T-helper 1 cell treated with Interleukin-12 subunit alpha and Interleukin-12 subunit beta and Interleukin-4 antibody, amounts not matched to agents 30 μg/mL and 1 μg/mL, for 36 hours (primary cell): Measurements from ENCODE around the gene GJA4.

Source experiments
- H3K27ac Mint-ChIP-seq: one replicate; pipeline ENCODE4 v1.8.0; 2021; ENCODE audit warnings: mild to moderate bottlenecking, mixed read lengths
- H3K27me3 Mint-ChIP-seq: one replicate; pipeline ENCODE4 v1.8.0; 2021; ENCODE audit warnings: low read depth, mixed read lengths
- H3K36me3 Mint-ChIP-seq: one replicate; pipeline ENCODE4 v1.8.0; 2021; ENCODE audit warnings: low read depth, mixed read lengths
- H3K4me1 Mint-ChIP-seq: one replicate; pipeline ENCODE4 v1.8.0; 2021; ENCODE audit warnings: low read depth, mixed read lengths
- H3K4me3 Mint-ChIP-seq: one replicate; pipeline ENCODE4 v1.8.0; 2021; ENCODE audit warnings: mild to moderate bottlenecking, moderate library complexity, mixed read lengths
- H3K9me3 Mint-ChIP-seq: one replicate; pipeline ENCODE4 v1.8.0; 2021; ENCODE audit warnings: mixed read lengths

The GJA4 gene

DNA sequence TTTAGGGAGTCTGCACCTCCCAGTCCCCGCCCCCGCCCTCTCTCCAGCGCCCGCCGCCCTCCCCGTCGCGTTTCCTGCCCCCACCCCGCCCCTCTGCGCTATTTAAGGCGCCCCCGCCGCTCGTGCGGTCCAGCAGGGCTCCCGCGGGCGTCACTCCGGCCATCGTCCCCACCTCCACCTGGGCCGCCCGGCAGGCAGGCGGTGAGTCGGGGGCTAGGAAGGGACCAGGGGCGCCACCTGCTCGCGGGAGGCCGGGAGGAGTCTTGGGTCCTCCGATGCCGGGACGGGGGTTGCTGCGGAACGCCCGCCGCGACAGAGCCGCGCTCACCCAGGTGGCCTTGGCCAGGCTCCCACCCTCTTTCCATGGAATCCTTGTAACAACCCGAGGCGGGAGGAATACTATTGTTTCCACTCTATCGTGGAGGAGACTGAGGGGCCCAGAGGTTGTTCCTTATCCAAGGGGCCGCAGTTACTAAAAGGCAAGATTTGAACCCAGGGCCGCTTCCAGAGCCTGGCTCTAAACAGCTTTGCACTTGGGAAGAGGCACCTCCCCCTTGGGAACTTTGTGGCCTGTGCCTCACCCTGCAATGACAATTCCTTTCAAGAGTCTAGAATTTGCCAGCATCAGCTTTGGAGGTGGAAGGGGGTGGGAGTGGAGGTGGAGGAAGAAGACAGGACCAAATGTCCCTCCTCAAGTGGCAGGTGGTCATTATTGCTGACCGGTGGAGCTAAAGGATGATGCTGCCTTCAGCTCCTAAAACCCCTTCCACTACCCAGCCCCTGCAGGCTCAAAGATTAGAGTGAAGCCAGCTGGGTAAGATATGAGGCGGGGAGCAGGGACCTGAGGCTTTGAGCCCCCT, at the start of gene GJA4:
Gene GJA4, plus strand, starts transcription at position 132 of the 860 bp plus-strand sequence. CDS start 1,215 bp downstream, outside the sequence.
- H3K36me3 Mint-ChIP-seq: no peaks in the 10 kb centered on the region
- H3K27ac Mint-ChIP-seq: no peak within 1 kb of the TSS
- peak within 1 kb of the TSS; percentile 59 for H3K4me3 Mint-ChIP-seq
- no peaks in the 10 kb centered on the region for H3K9me3 Mint-ChIP-seq
- H3K27me3 Mint-ChIP-seq: no peaks in the 10 kb centered on the region
- peaks cover 14% of the 10 kb centered on the region for H3K4me1 Mint-ChIP-seq

DNA sequence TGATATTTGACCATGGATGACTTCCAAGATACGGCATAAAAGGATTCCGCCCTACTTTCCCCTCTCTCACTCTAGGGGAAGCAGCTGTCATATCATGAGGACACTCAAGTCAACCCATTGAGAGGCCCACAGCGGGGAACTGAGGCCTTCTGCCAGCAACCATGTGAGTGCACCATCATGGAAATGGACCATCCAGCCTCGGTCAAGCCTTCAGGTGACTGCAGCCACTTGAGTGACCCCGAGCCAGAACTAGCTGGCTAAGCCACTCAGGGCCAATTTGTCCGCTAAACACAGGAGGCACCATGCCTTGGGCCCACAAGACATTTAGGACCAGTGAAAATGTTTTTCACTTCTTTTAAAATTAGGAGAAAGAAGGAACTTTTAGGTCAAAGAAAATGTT, 49.0 kb upstream of the GJA4 start:
- no peaks in the 10 kb centered on the region for H3K9me3 Mint-ChIP-seq
- no peaks in the 10 kb centered on the region for H3K36me3 Mint-ChIP-seq
- no peak overlapping the region for H3K4me3 Mint-ChIP-seq
- H3K4me1 Mint-ChIP-seq: no peaks in the 10 kb centered on the region
- no peak overlapping the region for H3K27ac Mint-ChIP-seq
- peaks cover 6% of the 10 kb centered on the region for H3K27me3 Mint-ChIP-seq

DNA sequence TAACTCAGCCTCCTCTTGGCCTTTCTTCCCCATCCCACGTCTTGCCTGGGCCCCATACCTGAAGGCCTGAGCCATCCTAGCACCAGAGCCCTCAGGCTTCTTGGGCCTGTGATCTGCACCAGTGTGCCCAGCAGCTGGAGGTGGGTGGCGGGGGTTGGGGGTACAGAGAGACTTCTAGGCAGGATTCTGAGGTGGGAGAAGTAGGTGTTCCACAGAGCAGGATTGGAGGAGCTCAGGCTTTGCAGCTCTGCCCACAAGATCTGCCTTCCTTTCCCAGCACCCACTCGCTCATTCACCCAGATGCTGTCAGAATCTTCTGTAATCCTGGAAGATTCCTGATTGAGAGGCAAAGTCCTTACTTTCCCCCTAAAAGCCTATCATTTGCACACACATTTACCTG, 47.9 kb upstream of the GJA4 start:
- Mint-ChIP-seq H3K27ac (no peak overlapping the region), H3K27me3 (peaks cover 7% of the 10 kb centered on the region), H3K4me1 (no peaks in the 10 kb centered on the region), H3K36me3 (no peaks in the 10 kb centered on the region), H3K4me3 (no peak overlapping the region), H3K9me3 (no peaks in the 10 kb centered on the region)

DNA sequence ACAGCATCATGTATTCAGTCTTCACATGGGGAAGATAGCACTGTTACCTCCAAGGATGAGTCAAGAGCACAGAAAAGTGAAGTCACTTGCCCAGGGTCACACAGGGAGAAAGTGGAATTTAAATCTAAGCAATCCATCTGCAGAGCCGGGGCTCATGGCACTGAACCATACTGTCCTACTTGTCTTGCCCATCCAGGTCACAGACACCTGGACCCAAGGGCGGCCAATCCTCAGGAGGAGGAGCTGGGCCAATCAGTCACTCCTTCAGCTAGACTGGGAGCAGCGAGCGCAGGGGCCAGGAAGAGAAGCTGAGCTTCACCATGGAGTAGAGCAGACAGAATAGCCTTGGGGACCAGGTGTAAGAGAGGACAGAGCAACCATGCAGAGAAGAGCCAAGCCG, 47.1 kb upstream of the GJA4 start:
- Mint-ChIP-seq H3K27me3 (peaks cover 3% of the 10 kb centered on the region), H3K4me1 (no peaks in the 10 kb centered on the region), H3K27ac (no peak overlapping the region), H3K4me3 (no peak overlapping the region), H3K36me3 (no peaks in the 10 kb centered on the region), H3K9me3 (no peaks in the 10 kb centered on the region)

DNA sequence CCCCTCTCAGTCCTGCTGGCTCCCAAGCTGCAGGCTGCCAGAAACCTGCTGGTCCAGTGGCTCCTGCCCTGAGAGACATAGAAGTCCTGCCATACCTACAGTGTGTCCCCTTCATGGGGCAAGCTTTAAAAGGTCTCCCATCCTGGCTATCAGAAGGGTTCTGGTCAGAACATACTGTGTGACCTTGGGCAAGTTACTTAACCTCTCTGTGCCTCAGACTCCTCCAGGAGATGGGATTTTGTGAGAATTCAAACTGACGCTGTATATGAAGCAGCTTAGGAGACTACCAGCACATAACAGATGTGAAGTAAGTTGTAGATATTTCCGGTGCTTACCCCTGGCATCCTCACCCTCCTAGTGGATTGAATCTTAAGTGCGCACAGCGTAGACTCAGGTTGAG, 46.7 kb upstream of the GJA4 start:
- H3K36me3 Mint-ChIP-seq: no peaks in the 10 kb centered on the region
- H3K4me1 Mint-ChIP-seq: no peaks in the 10 kb centered on the region
- no peak overlapping the region for H3K27ac Mint-ChIP-seq
- no peaks in the 10 kb centered on the region for H3K9me3 Mint-ChIP-seq
- H3K27me3 Mint-ChIP-seq: peaks cover 3% of the 10 kb centered on the region
- no peak overlapping the region for H3K4me3 Mint-ChIP-seq

DNA sequence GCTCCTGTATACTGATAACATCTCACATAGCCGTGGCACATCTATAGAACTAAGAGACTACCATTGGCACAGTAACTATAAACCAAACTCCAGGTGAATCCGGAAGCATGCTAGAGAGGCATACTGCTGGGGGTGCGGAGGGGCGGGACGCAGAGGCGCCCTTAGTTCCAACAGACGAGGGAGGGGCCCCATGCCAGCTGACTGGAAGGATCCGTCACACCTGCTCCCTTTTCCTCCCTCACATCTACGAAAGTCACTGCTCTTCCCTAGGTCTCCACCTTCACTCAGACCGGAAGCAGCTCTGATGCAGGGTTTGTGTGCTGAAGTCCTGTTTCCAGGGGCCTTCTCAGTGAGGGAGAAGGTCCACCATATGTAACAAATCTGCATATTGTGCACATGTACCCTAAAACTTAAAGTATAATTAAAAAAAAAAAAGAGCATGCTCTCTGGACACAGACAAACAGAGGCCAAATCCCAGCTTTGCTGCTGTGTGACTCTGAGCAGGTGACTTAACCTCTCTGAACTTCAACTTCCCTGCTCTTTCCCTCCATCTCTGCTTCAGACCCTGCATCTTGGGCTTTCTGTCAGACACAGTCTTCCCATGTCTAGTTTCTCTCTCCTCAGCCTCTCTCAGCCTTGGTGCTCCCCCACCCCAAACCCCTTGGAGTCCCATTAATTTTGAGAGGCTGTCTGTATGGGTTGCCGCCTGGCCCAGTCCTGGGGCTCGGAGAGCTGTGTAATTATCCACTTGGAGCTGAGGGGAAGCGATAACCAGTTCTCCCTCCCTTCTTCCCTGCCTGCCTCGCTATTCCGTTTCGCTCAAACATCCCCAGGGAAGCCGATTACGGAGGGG, 45.8 kb upstream of the GJA4 start:
- peaks cover 3% of the 10 kb centered on the region for H3K27me3 Mint-ChIP-seq
- no peak overlapping the region for H3K27ac Mint-ChIP-seq
- no peak overlapping the region for H3K4me3 Mint-ChIP-seq
- no peaks in the 10 kb centered on the region for H3K4me1 Mint-ChIP-seq
- H3K36me3 Mint-ChIP-seq: no peaks in the 10 kb centered on the region
- no peaks in the 10 kb centered on the region for H3K9me3 Mint-ChIP-seq

DNA sequence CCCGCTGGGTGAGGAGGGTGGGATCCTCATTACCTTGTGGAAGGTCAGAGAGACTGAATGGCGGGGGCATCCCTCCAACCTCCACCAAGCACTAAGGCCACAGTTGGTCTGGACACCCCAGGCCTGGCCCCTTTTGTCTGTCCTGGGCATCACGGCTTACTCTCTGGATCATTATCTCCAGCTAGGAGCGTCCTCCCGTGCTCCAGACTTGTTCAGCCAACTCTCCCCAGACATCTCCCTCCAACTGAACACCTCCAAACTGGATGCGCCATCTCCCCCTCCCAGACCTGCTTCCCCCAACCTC, 45.2 kb upstream of the GJA4 start:
- Mint-ChIP-seq H3K4me3 (no peak overlapping the region), H3K9me3 (no peaks in the 10 kb centered on the region), H3K27ac (no peak overlapping the region), H3K4me1 (no peaks in the 10 kb centered on the region), H3K36me3 (no peaks in the 10 kb centered on the region), H3K27me3 (peaks cover 3% of the 10 kb centered on the region)

DNA sequence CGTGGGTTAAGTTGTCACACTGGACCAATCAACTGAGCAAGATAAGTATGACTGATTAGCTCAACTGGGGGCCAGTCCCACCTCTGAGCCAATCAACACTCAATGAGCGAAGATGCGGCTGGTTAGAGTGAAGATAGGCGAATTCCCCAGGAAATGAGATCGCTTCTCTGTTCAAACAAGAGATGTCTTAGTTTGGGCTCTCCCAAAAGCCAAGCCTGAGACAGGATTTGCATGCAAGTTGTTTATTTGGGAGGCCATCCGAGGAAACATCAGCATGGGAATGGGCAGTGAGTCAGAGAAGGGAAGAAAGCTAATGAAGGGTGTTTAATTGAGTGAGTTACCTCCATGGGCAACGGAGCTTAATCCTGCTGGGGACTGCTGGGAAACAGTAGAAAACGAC, 42.8 kb upstream of the GJA4 start:
- peaks cover 3% of the 10 kb centered on the region for H3K27me3 Mint-ChIP-seq
- H3K27ac Mint-ChIP-seq: no peak overlapping the region
- H3K4me1 Mint-ChIP-seq: no peaks in the 10 kb centered on the region
- no peaks in the 10 kb centered on the region for H3K36me3 Mint-ChIP-seq
- no peaks in the 10 kb centered on the region for H3K9me3 Mint-ChIP-seq
- no peak overlapping the region for H3K4me3 Mint-ChIP-seq

DNA sequence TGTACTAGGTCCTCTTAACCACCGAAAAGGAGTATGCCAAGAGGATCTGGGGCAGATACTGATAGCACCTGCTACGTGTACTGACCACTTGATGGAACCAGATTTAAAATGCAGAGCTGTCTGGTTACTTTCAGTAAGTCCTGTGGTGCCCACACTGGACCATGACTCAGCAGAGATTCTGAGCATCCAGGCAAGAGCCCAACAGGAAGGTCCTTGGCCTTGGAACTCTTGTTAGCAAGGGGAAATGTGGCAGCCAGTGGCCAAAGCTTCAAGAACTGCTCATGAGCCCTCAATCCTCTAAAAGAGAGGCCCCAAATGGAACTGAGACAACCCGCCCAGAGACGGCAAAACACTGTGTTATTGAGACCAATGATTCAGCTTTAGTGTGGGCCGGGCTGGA, 42.2 kb upstream of the GJA4 start:
- Mint-ChIP-seq H3K4me3 (no peak overlapping the region), H3K4me1 (no peaks in the 10 kb centered on the region), H3K27ac (no peak overlapping the region), H3K36me3 (no peaks in the 10 kb centered on the region), H3K27me3 (peaks cover 3% of the 10 kb centered on the region), H3K9me3 (no peaks in the 10 kb centered on the region)

DNA sequence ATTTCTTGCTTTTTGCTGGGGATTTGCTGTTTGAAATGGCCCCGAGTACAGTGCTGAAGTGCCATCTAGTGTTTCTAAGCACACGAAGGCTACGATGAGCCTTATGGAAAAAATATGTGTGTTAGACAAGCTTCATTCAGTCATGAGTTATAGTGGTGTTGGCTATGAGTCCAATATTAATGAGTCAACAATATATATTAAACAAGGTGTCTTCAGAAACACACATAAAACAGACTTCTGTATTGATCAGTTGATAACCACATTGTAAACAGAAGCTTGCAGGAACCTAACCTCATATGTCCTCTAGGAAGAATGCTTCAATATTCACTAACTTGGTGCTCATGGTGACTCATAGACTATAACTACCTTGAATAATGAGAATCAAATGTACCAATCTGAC, 39.6 kb upstream of the GJA4 start:
- Mint-ChIP-seq H3K27ac (no peak overlapping the region), H3K27me3 (peaks cover 3% of the 10 kb centered on the region), H3K4me1 (no peaks in the 10 kb centered on the region), H3K4me3 (no peak overlapping the region), H3K36me3 (no peaks in the 10 kb centered on the region), H3K9me3 (no peaks in the 10 kb centered on the region)

DNA sequence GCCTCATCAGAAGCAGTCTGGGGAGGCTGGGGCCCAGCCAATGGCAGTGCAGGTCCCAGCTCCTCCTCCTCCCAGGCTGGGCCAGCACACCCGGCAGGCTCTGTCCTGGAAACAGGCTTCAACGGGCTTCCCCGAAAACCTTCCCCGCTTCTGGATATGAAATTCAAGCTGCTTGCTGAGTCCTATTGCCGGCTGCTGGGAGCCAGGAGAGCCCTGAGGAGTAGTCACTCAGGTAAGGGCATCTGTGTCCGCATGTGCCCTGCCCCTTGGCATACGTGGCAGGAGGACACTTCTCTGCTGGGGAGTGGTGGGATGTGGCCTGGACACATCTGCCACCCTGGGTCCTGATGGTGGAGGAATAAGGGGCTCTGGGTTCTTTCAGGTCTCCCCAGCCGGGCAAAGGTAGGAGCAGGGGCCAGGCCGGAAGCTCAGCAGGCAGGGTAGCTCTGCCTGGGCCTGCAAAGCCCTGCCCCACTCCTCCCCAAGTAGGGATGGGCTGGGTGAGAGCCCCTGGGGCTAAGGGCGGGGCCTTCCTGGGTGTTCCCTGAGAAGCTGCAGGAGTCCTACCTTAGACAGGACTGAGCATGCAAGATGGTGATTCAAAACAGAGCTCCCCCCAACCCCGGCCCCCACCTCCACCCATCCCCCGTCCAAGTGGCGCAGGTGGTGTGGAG, 37.7 kb upstream of the GJA4 start, which contains the start of gene GJB5:
Gene GJB5, plus strand, starts transcription at position 84 of the 674 bp plus-strand sequence. CDS start 2,284 bp downstream, outside the sequence.
- Mint-ChIP-seq H3K36me3 (no peaks in the 10 kb centered on the region), H3K27ac (no peak within 1 kb of the TSS), H3K27me3 (no peaks in the 10 kb centered on the region), H3K4me3 (no peak within 1 kb of the TSS), H3K4me1 (no peaks in the 10 kb centered on the region), H3K9me3 (no peaks in the 10 kb centered on the region)

DNA sequence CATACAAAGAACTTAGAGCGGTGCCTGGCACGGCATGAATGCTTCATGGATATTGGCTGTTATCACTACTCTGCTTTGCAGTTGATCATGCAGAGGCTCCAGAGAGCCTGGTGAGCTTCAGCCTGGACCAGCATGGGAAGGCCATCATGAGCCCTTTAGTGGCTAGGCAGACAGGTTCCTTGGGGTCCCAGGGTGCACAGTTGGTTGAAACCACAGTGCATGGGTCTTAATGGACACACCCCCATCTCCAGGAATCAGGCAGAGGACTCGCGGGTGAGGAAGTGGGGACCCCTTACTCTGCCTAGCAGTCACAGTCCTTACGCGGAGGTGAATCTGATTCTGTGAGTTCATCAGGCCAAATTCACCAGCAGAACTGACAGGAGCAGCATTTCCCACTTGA, 36.8 kb upstream of the GJA4 start:
- H3K4me1 Mint-ChIP-seq: no peaks in the 10 kb centered on the region
- no peaks in the 10 kb centered on the region for H3K9me3 Mint-ChIP-seq
- H3K36me3 Mint-ChIP-seq: no peaks in the 10 kb centered on the region
- no peaks in the 10 kb centered on the region for H3K27me3 Mint-ChIP-seq
- no peak overlapping the region for H3K27ac Mint-ChIP-seq
- no peak overlapping the region for H3K4me3 Mint-ChIP-seq

DNA sequence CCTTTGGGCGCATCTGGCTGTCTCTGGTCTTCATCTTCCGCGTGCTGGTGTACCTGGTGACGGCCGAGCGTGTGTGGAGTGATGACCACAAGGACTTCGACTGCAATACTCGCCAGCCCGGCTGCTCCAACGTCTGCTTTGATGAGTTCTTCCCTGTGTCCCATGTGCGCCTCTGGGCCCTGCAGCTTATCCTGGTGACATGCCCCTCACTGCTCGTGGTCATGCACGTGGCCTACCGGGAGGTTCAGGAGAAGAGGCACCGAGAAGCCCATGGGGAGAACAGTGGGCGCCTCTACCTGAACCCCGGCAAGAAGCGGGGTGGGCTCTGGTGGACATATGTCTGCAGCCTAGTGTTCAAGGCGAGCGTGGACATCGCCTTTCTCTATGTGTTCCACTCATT, 35.4 kb upstream of the GJA4 start:
- Mint-ChIP-seq H3K4me3 (no peak overlapping the region), H3K27me3 (no peaks in the 10 kb centered on the region), H3K4me1 (no peaks in the 10 kb centered on the region), H3K9me3 (no peaks in the 10 kb centered on the region), H3K27ac (no peak overlapping the region), H3K36me3 (no peaks in the 10 kb centered on the region)

DNA sequence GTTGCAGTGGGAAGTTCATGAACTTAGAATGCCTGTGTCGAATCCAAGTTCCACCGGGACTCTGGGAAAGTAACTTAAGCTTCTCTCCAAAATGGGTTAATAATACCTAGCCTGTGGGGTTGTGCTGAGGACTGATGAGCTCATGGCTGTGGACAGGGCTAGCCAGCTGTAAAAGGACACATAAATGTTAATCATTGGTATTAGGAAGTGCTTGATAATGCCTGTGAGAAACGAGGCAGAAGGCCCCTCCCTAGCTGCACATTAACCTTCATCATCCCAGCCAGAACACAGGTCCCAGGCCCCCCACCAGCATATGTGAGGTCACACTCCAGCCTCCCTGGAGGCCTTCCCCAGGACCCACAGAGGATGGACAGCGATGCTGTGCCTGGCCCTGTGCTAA, 34.0 kb upstream of the GJA4 start:
- H3K27me3 Mint-ChIP-seq: no peaks in the 10 kb centered on the region
- H3K27ac Mint-ChIP-seq: no peak overlapping the region
- H3K36me3 Mint-ChIP-seq: no peaks in the 10 kb centered on the region
- H3K9me3 Mint-ChIP-seq: no peaks in the 10 kb centered on the region
- H3K4me3 Mint-ChIP-seq: no peak overlapping the region
- H3K4me1 Mint-ChIP-seq: no peaks in the 10 kb centered on the region
